Tibial nerve (tissue), 3 donors: ENCODE measurements around the gene DHX30.

Experiments used
- POLR2A ChIP-seq, 2 donors: fragments of 450-650 bp; IDR thresholded peaks; one replicate each; pipeline ENCODE4 v1.6.1; 2017; ENCODE audit warnings: antibody characterized with exemption in 2 of 2, mild to moderate bottlenecking in 2 of 2, moderate library complexity in 2 of 2
- TF ChIP-seq, protein P1 (sequence below), 5 experiments: fragments of 200-600 bp in 3 of 5; fragments of 450-650 bp in 2 of 5; sonication (generic) in 3 of 5; IDR thresholded peaks; one replicate each; pipeline ENCODE4 v1.5.1; 2016 to 2019; ENCODE audit warnings: antibody characterized with exemption in 5 of 5, mild to moderate bottlenecking in 3 of 5, moderate library complexity in 2 of 5

GRCh38 chr3:47791193-47791855 is 11.6 kb upstream of the DHX30 start:
- no peak for TF ChIP-seq POLR2A (IDR thresholded peaks at IDR 0.05)
- TF ChIP-seq, protein P1, sequence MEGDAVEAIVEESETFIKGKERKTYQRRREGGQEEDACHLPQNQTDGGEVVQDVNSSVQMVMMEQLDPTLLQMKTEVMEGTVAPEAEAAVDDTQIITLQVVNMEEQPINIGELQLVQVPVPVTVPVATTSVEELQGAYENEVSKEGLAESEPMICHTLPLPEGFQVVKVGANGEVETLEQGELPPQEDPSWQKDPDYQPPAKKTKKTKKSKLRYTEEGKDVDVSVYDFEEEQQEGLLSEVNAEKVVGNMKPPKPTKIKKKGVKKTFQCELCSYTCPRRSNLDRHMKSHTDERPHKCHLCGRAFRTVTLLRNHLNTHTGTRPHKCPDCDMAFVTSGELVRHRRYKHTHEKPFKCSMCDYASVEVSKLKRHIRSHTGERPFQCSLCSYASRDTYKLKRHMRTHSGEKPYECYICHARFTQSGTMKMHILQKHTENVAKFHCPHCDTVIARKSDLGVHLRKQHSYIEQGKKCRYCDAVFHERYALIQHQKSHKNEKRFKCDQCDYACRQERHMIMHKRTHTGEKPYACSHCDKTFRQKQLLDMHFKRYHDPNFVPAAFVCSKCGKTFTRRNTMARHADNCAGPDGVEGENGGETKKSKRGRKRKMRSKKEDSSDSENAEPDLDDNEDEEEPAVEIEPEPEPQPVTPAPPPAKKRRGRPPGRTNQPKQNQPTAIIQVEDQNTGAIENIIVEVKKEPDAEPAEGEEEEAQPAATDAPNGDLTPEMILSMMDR (IDR thresholded peaks at IDR 0.05), result no peak
